Stimulated activated CD4-positive, alpha-beta T cell treated with anti-CD3 and anti-CD28 coated beads, TNF-alpha, amount 100 ng/mL, for 1 hour (primary cell): ENCODE measurements around the gene STAM.

Experiments used
- DNase-seq, 3 donors: peaks; one replicate each; pipeline ENCODE4 v3.0.0-alpha.2; 2020; ENCODE audit warnings: low read depth in 3 of 3, low spot score in 1 of 3

Gene STAM

GRCh38 chr10:17647326-17647725 is 3.4 kb downstream of the STAM start:
- DNase-seq = no peak

- DNase-seq = no peak
Observed at GRCh38 chr10:17648243-17649035, 4.5 kb downstream of the STAM start.

- DNase-seq = no peak
Observed at GRCh38 chr10:17649052-17649451, 5.1 kb downstream of the STAM start.

GRCh38 chr10:17649836-17650235 is 5.9 kb downstream of the STAM start:
- no peak for DNase-seq

GRCh38 chr10:17650416-17650815 is 6.5 kb downstream of the STAM start:
- DNase-seq = no peak

GRCh38 chr10:17651896-17652295 is 7.9 kb downstream of the STAM start:
- DNase-seq = no peak

GRCh38 chr10:17652585-17652984 is 8.6 kb downstream of the STAM start:
- DNase-seq = no peak

- DNase-seq = no peak
Observed at GRCh38 chr10:17655009-17655408, 11.1 kb downstream of the STAM start.

- DNase-seq = no peak
Observed at GRCh38 chr10:17655567-17656146, 11.7 kb downstream of the STAM start.

- DNase-seq = no peak
Observed at GRCh38 chr10:17657103-17657500, 13.2 kb downstream of the STAM start.

GRCh38 chr10:17659365-17659764 is 15.4 kb downstream of the STAM start:
- no peak for DNase-seq

GRCh38 chr10:17660921-17661320 is 17.0 kb downstream of the STAM start:
- DNase-seq = no peak

- no peak for DNase-seq
Observed at GRCh38 chr10:17661510-17661909, 17.6 kb downstream of the STAM start.

- DNase-seq = no peak
Observed at GRCh38 chr10:17662193-17663138, 18.5 kb downstream of the STAM start.

- DNase-seq = no peak
Observed at GRCh38 chr10:17663450-17663849, 19.5 kb downstream of the STAM start.

GRCh38 chr10:17665747-17666146 is 21.8 kb downstream of the STAM start:
- no peak for DNase-seq

- no peak for DNase-seq
Observed at GRCh38 chr10:17668435-17669184, 24.7 kb downstream of the STAM start.

GRCh38 chr10:17669185-17669872 is 25.4 kb downstream of the STAM start:
- DNase-seq = peak in 1 of 3 donors; percentile 23

GRCh38 chr10:17671307-17671706 is 27.4 kb downstream of the STAM start:
- no peak for DNase-seq

GRCh38 chr10:17673471-17674061 is 29.6 kb downstream of the STAM start:
- DNase-seq = no peak
